GM23338 (cell line): Measurements from ENCODE around the gene PJA2.

Experiments
- CREB1 ChIP-seq: fragments of 250-450 bp; sonication (Bioruptor Pico); IDR thresholded peaks from 2 replicates; pipeline ENCODE4 v1.5.0; 2020; ENCODE audit warnings: low read depth, mild to moderate bottlenecking, moderate library complexity
- EZH2 ChIP-seq: fragments of 200-600 bp; sonication (generic); IDR thresholded peaks from one replicate; pipeline ENCODE4 v1.8.0; 2017; ENCODE audit warnings: antibody characterized with exemption, mild to moderate bottlenecking, low read depth; ENCODE audit not compliant: unreplicated experiment
- EZH2phosphoT487 ChIP-seq: fragments of 200-600 bp; sonication (generic); IDR thresholded peaks from one replicate; pipeline ENCODE4 v1.8.1; 2018; ENCODE audit warnings: antibody characterized with exemption; ENCODE audit not compliant: unreplicated experiment
- JUNB ChIP-seq: IDR thresholded peaks from one replicate; pipeline ENCODE4 v1.6.1; 2016; ENCODE audit warnings: antibody characterized with exemption; ENCODE audit not compliant: unreplicated experiment
- POLR2AphosphoS5 ChIP-seq: IDR thresholded peaks from 2 replicates; pipeline ENCODE4 v1.6.1; 2016; ENCODE audit warnings: antibody characterized with exemption, low read depth
- STAT1 ChIP-seq: IDR thresholded peaks from one replicate; pipeline ENCODE4 v1.6.1; 2016; ENCODE audit warnings: antibody characterized with exemption; ENCODE audit not compliant: unreplicated experiment
- ZNF331 ChIP-seq: fragments of 250-450 bp; sonication (Bioruptor Pico); IDR thresholded peaks from 2 replicates; pipeline ENCODE4 v1.5.0; 2020; ENCODE audit warnings: low read depth, mild to moderate bottlenecking, moderate library complexity
- TF ChIP-seq, protein P1 (sequence below), 2 experiments: fragments of 200-600 bp in 1 of 2; sonication (generic) in 1 of 2; conservative IDR thresholded peaks; 2 replicates each; pipeline versions ENCODE4 v1.5.1 to v1.6.1; 2016 to 2017; ENCODE audit warnings: antibody characterized with exemption in 2 of 2, low read depth in 2 of 2, mild to moderate bottlenecking in 2 of 2, moderate library complexity in 1 of 2
- TF ChIP-seq, protein P2 (sequence below): IDR thresholded peaks from 2 replicates; pipeline ENCODE4 v1.6.1; 2016; ENCODE audit warnings: antibody characterized with exemption
- TF ChIP-seq, protein P3 (sequence below): IDR thresholded peaks from one replicate; pipeline ENCODE4 v1.6.1; 2018; ENCODE audit warnings: antibody characterized with exemption; ENCODE audit not compliant: unreplicated experiment

DNA sequence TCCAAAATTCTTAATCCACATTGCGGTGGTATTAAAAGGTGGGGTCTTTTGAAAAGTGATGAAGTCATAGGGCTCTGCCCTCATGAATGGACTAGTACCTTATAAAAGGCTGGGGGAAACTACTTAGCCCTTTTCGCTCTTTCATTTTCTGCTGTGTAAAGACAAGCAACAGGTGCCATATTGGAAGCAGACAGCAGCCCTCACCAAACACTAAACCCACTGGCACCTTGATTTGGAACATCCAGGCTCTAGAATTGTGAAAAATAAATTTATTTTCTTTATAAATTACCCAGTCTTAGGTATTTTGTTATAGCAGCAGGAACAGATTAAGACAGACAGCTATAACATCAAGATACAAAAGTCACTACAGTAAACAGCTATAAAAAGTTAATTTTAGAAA lies 12.8 kb downstream of the PJA2 start:
- TF ChIP-seq, protein P1, sequence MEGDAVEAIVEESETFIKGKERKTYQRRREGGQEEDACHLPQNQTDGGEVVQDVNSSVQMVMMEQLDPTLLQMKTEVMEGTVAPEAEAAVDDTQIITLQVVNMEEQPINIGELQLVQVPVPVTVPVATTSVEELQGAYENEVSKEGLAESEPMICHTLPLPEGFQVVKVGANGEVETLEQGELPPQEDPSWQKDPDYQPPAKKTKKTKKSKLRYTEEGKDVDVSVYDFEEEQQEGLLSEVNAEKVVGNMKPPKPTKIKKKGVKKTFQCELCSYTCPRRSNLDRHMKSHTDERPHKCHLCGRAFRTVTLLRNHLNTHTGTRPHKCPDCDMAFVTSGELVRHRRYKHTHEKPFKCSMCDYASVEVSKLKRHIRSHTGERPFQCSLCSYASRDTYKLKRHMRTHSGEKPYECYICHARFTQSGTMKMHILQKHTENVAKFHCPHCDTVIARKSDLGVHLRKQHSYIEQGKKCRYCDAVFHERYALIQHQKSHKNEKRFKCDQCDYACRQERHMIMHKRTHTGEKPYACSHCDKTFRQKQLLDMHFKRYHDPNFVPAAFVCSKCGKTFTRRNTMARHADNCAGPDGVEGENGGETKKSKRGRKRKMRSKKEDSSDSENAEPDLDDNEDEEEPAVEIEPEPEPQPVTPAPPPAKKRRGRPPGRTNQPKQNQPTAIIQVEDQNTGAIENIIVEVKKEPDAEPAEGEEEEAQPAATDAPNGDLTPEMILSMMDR (conservative IDR thresholded peaks at IDR 0.05; ENCODE audit: low read depth in 2 of 2): no peak
- TF ChIP-seq, protein P2, sequence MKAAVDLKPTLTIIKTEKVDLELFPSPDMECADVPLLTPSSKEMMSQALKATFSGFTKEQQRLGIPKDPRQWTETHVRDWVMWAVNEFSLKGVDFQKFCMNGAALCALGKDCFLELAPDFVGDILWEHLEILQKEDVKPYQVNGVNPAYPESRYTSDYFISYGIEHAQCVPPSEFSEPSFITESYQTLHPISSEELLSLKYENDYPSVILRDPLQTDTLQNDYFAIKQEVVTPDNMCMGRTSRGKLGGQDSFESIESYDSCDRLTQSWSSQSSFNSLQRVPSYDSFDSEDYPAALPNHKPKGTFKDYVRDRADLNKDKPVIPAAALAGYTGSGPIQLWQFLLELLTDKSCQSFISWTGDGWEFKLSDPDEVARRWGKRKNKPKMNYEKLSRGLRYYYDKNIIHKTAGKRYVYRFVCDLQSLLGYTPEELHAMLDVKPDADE: no peak
- TF ChIP-seq EZH2 (no peak), JUNB (no peak), POLR2AphosphoS5 (no peak), CREB1 (CRISPR knock-in tag) (no peak), ZNF331 (CRISPR knock-in tag) (no peak), EZH2phosphoT487 (no peak), STAT1 (no peak)
- TF ChIP-seq, protein P3, sequence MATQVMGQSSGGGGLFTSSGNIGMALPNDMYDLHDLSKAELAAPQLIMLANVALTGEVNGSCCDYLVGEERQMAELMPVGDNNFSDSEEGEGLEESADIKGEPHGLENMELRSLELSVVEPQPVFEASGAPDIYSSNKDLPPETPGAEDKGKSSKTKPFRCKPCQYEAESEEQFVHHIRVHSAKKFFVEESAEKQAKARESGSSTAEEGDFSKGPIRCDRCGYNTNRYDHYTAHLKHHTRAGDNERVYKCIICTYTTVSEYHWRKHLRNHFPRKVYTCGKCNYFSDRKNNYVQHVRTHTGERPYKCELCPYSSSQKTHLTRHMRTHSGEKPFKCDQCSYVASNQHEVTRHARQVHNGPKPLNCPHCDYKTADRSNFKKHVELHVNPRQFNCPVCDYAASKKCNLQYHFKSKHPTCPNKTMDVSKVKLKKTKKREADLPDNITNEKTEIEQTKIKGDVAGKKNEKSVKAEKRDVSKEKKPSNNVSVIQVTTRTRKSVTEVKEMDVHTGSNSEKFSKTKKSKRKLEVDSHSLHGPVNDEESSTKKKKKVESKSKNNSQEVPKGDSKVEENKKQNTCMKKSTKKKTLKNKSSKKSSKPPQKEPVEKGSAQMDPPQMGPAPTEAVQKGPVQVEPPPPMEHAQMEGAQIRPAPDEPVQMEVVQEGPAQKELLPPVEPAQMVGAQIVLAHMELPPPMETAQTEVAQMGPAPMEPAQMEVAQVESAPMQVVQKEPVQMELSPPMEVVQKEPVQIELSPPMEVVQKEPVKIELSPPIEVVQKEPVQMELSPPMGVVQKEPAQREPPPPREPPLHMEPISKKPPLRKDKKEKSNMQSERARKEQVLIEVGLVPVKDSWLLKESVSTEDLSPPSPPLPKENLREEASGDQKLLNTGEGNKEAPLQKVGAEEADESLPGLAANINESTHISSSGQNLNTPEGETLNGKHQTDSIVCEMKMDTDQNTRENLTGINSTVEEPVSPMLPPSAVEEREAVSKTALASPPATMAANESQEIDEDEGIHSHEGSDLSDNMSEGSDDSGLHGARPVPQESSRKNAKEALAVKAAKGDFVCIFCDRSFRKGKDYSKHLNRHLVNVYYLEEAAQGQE: no peak
